GM19023 (cell line): ENCODE data around the gene CS.

Experiments used
- ATAC-seq: cut with Tn5 transposase; IDR thresholded peaks from one replicate; pipeline ENCODE4 v1.9.1; 2021; ENCODE audit warnings: mild to moderate bottlenecking, moderate library complexity; ENCODE audit not compliant: unreplicated experiment

CS gene

GRCh38 chr12:56221757-56222530, 78.2 kb downstream of the CS start, which contains the start of gene RNF41:
Gene RNF41, minus strand, starts transcription at chr12:56221922. Its CDS starts 7,875 bp downstream, at chr12:56214047.
- ATAC-seq: peak; percentile 76
